Activated CD4-positive, CD25-positive, alpha-beta regulatory T cell treated with anti-CD3 and anti-CD28 coated beads, Interleukin-2, amount 50 U/mL, for 72 hours (primary cell): ENCODE measurements around the gene CTDSP1.

Source experiments
- DNase-seq: peaks from one replicate; pipeline ENCODE4 v3.0.0; 2021

Gene CTDSP1

DNA sequence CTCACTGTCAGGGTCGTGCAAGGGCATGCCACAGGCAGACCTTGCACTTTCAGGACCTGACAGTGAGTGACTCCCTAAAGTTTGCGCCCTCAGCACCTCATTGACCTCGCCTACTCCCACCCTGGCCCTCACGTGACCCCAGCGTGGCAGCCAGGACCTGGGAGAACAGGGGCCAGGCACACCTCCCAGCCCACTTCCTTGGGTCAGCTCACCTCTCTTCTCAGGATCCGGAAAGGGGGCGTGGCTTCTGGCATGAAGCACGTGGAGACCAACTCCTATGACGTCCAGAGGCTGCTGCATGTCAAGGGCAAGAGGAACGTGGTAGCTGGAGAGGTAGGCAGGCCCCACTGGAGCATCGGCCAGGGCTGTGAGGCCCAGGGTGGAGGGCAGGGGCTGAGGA is 28.1 kb downstream of the CTDSP1 start:
- no peak for DNase-seq

DNA sequence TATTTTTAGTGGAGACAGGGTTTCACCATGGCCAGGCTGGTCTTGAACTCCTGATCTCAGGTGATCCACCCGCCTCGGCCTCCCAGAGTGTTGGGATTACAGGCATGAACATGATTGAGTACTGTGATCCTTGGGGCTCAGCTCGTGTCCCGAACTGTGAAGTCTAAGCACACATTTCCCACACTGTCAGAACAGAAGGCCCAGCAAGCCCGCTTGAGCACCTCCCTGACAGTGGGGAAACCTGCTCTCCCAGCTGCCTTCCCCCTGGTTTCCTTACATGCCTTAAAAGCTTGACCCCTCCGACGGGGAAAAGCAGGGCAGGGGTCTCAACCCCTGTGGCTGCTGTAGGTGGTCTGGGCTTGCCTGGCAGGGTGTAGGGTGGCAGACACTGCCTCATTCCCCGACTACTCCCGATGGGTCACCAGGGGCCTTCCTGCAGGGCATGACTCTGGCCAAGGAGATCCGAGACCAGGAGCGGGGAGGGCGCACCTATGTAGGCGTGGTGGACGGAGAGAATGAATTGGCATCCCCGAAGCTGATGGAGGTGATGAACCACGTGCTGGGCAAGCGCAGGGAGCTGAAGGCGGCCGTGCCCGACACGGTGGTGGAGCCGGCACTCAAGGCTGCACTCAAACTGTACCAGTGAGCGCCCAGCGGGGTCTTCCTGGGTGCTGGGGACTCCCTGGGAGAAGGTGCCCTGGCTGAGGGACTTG is 29.3 kb downstream of the CTDSP1 start:
- no peak for DNase-seq

- no peak for DNase-seq
These were observed 30.4 kb downstream of the CTDSP1 start for GRCh38 chr2:218429911-218430692.

GRCh38 chr2:218430721-218431120 is 31.1 kb downstream of the CTDSP1 start:
- DNase-seq, result no peak

- no peak for DNase-seq
These were observed 32.2 kb downstream of the CTDSP1 start for GRCh38 chr2:218431878-218432277.

- DNase-seq, result no peak
These were observed 33.2 kb downstream of the CTDSP1 start for GRCh38 chr2:218432676-218433365.

GRCh38 chr2:218434456-218434855 is 34.8 kb downstream of the CTDSP1 start:
- DNase-seq, result no peak

DNA sequence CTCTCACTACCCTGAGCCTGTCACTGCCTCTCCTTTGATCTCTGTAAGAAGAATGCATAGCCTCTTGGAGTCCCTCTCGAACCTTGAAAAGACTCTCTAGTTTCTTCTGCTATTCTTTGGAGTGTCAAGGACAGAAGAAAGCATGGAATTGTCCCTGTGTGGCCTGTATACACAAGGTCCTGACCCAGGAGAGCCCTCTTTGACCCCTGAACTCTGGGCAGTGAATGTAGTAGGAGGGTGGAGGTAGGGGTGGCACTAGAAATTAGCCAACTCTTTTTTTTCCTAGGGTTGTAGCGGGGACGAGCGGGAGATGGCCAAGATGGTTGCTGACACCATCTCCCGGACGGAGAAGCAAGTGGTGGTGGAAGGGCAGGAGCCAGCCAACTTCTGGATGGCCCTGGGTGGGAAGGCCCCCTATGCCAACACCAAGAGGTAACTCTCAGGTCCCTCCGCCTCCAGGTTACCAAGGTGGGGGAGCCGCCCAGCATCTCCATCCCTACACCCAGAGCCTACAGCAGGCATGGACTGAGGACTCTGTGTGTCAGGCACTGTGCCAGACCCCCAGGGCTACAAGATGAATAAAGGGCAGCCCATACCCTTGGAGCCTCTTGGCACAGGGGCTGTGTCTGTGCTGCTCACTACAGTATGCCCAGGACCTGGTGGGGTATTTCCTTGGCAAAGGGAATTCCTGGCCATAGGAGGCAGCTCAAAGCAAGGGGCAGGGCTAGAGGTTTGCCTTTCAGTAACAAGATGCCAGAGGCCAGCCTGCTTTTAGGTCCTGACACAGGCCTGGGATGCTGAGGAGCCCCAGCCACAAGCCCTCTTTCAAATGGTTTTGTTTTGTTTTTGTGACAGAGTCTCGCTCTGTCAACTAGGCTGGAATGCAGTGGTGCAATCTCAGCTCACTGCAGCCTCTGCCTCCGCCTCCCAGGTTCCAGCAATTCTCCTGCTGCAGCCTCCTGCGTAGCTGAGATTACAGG is 35.6 kb downstream of the CTDSP1 start:
- no peak for DNase-seq

- DNase-seq, result no peak
These were observed 37.3 kb downstream of the CTDSP1 start for GRCh38 chr2:218436992-218437391.

GRCh38 chr2:218437969-218438368 is 38.3 kb downstream of the CTDSP1 start:
- no peak for DNase-seq

DNA sequence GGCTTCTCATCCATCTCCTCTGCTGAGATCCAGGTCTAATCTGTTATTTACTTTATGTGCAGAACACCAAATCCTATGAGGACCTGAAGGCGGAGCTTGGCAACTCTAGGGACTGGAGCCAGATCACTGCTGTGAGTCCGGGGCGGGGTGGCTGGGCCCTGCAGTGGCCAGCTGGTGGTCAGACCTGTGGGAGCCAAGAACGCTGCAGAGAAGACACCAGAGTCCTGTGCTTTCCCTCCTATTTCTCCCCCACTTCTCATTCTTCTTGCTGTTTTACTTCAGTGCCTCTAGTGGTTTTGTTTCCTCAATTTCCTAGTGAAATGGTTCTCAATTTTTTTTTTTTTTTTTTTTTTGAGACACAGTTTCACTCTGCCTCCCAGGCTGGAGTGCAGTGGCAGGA is 38.9 kb downstream of the CTDSP1 start:
- DNase-seq, result no peak

DNA sequence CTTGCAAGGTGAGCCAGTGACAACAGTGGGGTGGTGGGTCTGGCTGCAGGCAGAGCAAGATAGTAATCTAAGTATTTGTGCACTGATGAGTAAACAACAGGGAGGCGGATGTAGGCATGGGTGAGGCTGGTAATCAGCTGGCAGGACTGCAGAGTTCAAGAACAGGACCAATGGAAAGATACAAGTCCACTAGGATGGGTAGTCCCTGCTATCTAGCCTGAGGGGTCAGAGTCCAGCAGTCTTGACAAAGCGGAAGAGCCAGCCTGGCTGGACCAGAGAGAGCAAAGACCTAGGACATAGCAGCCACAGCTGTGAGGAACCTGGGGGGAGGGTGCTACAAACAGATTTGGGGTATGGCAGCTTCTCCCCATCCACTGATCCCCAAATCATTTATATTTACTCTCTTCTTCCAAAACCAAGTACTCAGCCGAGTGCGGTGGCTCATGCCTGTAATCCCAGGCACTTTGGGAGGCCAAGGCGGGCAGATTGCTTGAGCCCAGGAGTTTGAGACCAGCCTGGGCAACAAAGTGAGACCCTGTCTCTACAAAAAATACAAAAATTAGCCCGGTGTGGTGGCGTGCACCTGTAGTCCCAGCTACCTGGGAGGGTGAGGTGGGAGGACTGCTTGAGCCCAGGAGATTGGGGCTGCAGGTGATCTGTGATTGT is 45.2 kb downstream of the CTDSP1 start:
- DNase-seq, result no peak

GRCh38 chr2:218445602-218446001 is 45.9 kb downstream of the CTDSP1 start:
- DNase-seq, result no peak

- DNase-seq, result no peak
These were observed 46.9 kb downstream of the CTDSP1 start for GRCh38 chr2:218446547-218446946.

DNA sequence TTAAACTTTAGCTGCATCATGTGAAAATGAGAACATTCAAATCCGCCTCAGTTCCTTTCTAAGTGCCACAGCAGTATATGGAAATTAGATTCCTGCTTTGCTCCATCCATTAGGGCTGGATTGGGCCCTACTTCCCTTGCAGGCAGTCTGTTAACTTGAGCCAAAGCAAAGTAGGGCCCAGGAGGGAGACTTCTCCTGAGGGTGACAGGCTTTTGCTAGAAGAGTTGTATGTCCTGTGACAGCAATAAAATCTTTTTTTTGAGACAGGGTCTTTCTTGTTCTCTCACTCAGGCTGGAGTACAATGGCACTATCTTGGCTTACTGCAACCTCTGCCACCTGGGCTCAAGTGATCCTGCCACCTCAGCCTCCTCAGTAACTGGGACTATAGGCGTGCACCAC is 47.4 kb downstream of the CTDSP1 start:
- no peak for DNase-seq

GRCh38 chr2:218448934-218449333 is 49.3 kb downstream of the CTDSP1 start:
- DNase-seq, result no peak

- DNase-seq, result no peak
These were observed 52.4 kb downstream of the CTDSP1 start for GRCh38 chr2:218452079-218452478.
